A673 (cell line): ENCODE measurements around the gene KCNJ5. TPM values are rescaled to one million over a fixed set of nuclear protein-coding genes. Genes with fewer than 3 reads are reported as not detected.

Experiments
- BruUV-seq: library from RNA; stranded (reverse); fragments of 400-500 nt; replicated peaks from 2 replicates; lab custom pipeline; 2021; lab: Mats Ljungman, UMichigan
- CTCF ChIA-PET: fragments of 300-600 bp; sonication (Branson Sonifier 250); formaldehyde crosslinking; loops from one replicate; lab custom pipeline; 2022; ENCODE audit warnings: antibody characterized with exemption; lab: Charles Lee
- POLR2A ChIA-PET: fragments of 300-600 bp; sonication (Branson Sonifier 250); formaldehyde crosslinking; loops from one replicate; lab custom pipeline; 2022; ENCODE audit warnings: antibody characterized with exemption; ENCODE audit not compliant: low non-redundant PET; lab: Charles Lee
- DNase-seq: peaks from one replicate; pipeline ENCODE4 v3.0.0-alpha.2; 2015; ENCODE audit warnings: low spot score
- H3K27ac ChIP-seq: fragments of 200-600 bp; sonication (generic); 2 replicates; pipeline ENCODE4 v1.5.1; 2016; ENCODE audit warnings: mixed run types, low read depth, mild to moderate bottlenecking, mixed read lengths, antibody characterized with exemption, low read length; ENCODE audit not compliant: poor library complexity, severe bottlenecking
- H3K27me3 ChIP-seq: fragments of 200-600 bp; sonication (generic); replicated peaks from 2 replicates; pipeline ENCODE4 v1.6.1; 2017; ENCODE audit warnings: mixed run types, low read depth, mild to moderate bottlenecking, mixed read lengths, antibody characterized with exemption, low read length; ENCODE audit not compliant: insufficient read depth, poor library complexity
- H3K36me3 ChIP-seq: fragments of 200-600 bp; sonication (generic); 2 replicates; pipeline ENCODE4 v1.6.1; 2016; ENCODE audit warnings: mixed run types, mild to moderate bottlenecking, mixed read lengths, antibody characterized with exemption, low read length; ENCODE audit not compliant: insufficient read depth, poor library complexity, severe bottlenecking
- H3K4me1 ChIP-seq: fragments of 200-600 bp; sonication (generic); 2 replicates; pipeline ENCODE4 v1.6.1; 2017; ENCODE audit warnings: mixed run types, mild to moderate bottlenecking, mixed read lengths, antibody characterized with exemption, low read length; ENCODE audit not compliant: insufficient read depth, poor library complexity, severe bottlenecking
- H3K4me3 ChIP-seq: fragments of 200-600 bp; sonication (generic); 2 replicates; pipeline ENCODE4 v1.5.1; 2016; ENCODE audit warnings: low read depth, mixed run types, mild to moderate bottlenecking, mixed read lengths, low read length; ENCODE audit not compliant: poor library complexity, severe bottlenecking
- H3K9me3 ChIP-seq: fragments of 200-600 bp; sonication (generic); 2 replicates; pipeline ENCODE4 v1.6.1; 2016; ENCODE audit warnings: mixed run types, low read depth, mild to moderate bottlenecking, mixed read lengths, antibody characterized with exemption, low read length; ENCODE audit not compliant: poor library complexity, severe bottlenecking
- EZH2 ChIP-seq: fragments of 200-600 bp; sonication (generic); IDR thresholded peaks from 2 replicates; pipeline ENCODE4 v1.6.1; 2017; ENCODE audit warnings: borderline replicate concordance, low read depth, mild to moderate bottlenecking, mixed read lengths, antibody characterized with exemption, low read length; ENCODE audit not compliant: poor library complexity, severe bottlenecking
- intact Hi-C: fragments of 100-400 bp; cut with micrococcal nuclease; formaldehyde crosslinking; loops from one replicate; pipeline ENCODE4 v1.10.0; 2022; ENCODE audit not compliant: unreplicated experiment
- total RNA-seq: library from RNA; stranded (reverse); gene quantifications from 2 replicates; pipeline ENCODE4 v1.2.3, GENCODE V29; 2021
- TF ChIP-seq, protein P1 (sequence below): fragments of 300-800, 200-600 bp; sonication (generic); conservative IDR thresholded peaks from 2 replicates; pipeline ENCODE4 v1.5.1; 2017; ENCODE audit warnings: low read depth, mild to moderate bottlenecking, antibody characterized with exemption, low read length, moderate library complexity, mixed read lengths

The KCNJ5 gene
- total RNA-seq, 1 experiment from 2014 or later: not detected

GRCh38 chr11:128937480-128937879 is 46.3 kb downstream of the KCNJ5 start:
- H3K36me3 ChIP-seq: no peaks in the 10 kb centered on the region
- no peak overlapping the region for H3K4me3 ChIP-seq
- intact Hi-C loops: no loop called here
- ChIA-PET CTCF (no interaction called here), POLR2A (no interaction called here)
- no peak for DNase-seq
- no peak overlapping the region for H3K27ac ChIP-seq
- no TSS peak for BruUV-seq
- no peaks in the 10 kb centered on the region for H3K4me1 ChIP-seq
- no peaks in the 10 kb centered on the region for H3K9me3 ChIP-seq
- no peaks in the 10 kb centered on the region for H3K27me3 ChIP-seq
- TF ChIP-seq EZH2: no peak
- TF ChIP-seq, protein P1, sequence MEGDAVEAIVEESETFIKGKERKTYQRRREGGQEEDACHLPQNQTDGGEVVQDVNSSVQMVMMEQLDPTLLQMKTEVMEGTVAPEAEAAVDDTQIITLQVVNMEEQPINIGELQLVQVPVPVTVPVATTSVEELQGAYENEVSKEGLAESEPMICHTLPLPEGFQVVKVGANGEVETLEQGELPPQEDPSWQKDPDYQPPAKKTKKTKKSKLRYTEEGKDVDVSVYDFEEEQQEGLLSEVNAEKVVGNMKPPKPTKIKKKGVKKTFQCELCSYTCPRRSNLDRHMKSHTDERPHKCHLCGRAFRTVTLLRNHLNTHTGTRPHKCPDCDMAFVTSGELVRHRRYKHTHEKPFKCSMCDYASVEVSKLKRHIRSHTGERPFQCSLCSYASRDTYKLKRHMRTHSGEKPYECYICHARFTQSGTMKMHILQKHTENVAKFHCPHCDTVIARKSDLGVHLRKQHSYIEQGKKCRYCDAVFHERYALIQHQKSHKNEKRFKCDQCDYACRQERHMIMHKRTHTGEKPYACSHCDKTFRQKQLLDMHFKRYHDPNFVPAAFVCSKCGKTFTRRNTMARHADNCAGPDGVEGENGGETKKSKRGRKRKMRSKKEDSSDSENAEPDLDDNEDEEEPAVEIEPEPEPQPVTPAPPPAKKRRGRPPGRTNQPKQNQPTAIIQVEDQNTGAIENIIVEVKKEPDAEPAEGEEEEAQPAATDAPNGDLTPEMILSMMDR: no peak

- no peaks in the 10 kb centered on the region for H3K9me3 ChIP-seq
- CTCF ChIA-PET: no interaction called here
- no TSS peak for BruUV-seq
- POLR2A ChIA-PET: no interaction called here
- no peaks in the 10 kb centered on the region for H3K27me3 ChIP-seq
- no peak overlapping the region for H3K27ac ChIP-seq
- H3K36me3 ChIP-seq: no peaks in the 10 kb centered on the region
- intact Hi-C loops: no loop called here
- DNase-seq: no peak
- no peaks in the 10 kb centered on the region for H3K4me1 ChIP-seq
- TF ChIP-seq EZH2: no peak
- TF ChIP-seq, protein P1: no peak
- no peak overlapping the region for H3K4me3 ChIP-seq
These were observed 47.2 kb downstream of the KCNJ5 start for GRCh38 chr11:128938156-128938885.

GRCh38 chr11:128939591-128939990 is 48.4 kb downstream of the KCNJ5 start:
- Histone ChIP-seq H3K4me3 (no peak overlapping the region), H3K27ac (no peak overlapping the region), H3K27me3 (no peaks in the 10 kb centered on the region), H3K9me3 (no peaks in the 10 kb centered on the region), H3K4me1 (no peaks in the 10 kb centered on the region), H3K36me3 (no peaks in the 10 kb centered on the region)
- no peak for TF ChIP-seq EZH2
- TF ChIP-seq, protein P1: no peak
- no peak for DNase-seq
- CTCF ChIA-PET: interaction anchor here (1.9 kb wide), 1 partner anchor 17 kb away, joined by 4 read pairs; no protein-coding TSS in a partner anchor
- POLR2A ChIA-PET: no interaction called here
- intact Hi-C loops: no loop called here
- BruUV-seq: no TSS peak
